WERI-Rb-1 (cell line): Measurements from ENCODE around the gene KRT14.
A peak's percentile ranks its signal among the peaks of the same experiment; 100 is the strongest.
"Not testable (repeated sequence)": the region's sequence is repeated elsewhere in the genome, so short reads cannot be mapped to it uniquely, and the experiment has no call there.

Experiments used
- DNase-seq: peaks from one replicate; pipeline ENCODE4 v3.0.0-alpha.2; 2020
- H3K27ac ChIP-seq: fragments of 250-450 bp; sonication (Bioruptor Pico); 2 replicates; pipeline ENCODE4 v1.5.1; 2020; ENCODE audit warnings: mild to moderate bottlenecking, moderate library complexity
- H3K27me3 ChIP-seq: fragments of 250-450 bp; sonication (Bioruptor Pico); 2 replicates; pipeline ENCODE4 v1.5.1; 2021; ENCODE audit warnings: mild to moderate bottlenecking, low read depth, moderate library complexity; ENCODE audit not compliant: insufficient read depth, severe bottlenecking
- H3K36me3 ChIP-seq: fragments of 250-450 bp; sonication (Bioruptor Pico); 2 replicates; pipeline ENCODE4 v1.5.1; 2020; ENCODE audit warnings: mild to moderate bottlenecking, moderate library complexity
- H3K4me3 ChIP-seq: 2 replicates; pipeline ENCODE4 v1.5.1; 2011; ENCODE audit warnings: low read depth, mild to moderate bottlenecking, control low read depth, low read length
- H3K9me3 ChIP-seq: fragments of 250-450 bp; sonication (Bioruptor Pico); 2 replicates; pipeline ENCODE4 v1.5.1; 2021; ENCODE audit warnings: mild to moderate bottlenecking, moderate library complexity; ENCODE audit not compliant: severe bottlenecking
- CTCF ChIP-seq: IDR thresholded peaks from 2 replicates; pipeline ENCODE4 v1.5.1; 2011; ENCODE audit warnings: low read depth, mild to moderate bottlenecking, control low read depth, inconsistent platforms, low read length

KRT14 gene

DNA sequence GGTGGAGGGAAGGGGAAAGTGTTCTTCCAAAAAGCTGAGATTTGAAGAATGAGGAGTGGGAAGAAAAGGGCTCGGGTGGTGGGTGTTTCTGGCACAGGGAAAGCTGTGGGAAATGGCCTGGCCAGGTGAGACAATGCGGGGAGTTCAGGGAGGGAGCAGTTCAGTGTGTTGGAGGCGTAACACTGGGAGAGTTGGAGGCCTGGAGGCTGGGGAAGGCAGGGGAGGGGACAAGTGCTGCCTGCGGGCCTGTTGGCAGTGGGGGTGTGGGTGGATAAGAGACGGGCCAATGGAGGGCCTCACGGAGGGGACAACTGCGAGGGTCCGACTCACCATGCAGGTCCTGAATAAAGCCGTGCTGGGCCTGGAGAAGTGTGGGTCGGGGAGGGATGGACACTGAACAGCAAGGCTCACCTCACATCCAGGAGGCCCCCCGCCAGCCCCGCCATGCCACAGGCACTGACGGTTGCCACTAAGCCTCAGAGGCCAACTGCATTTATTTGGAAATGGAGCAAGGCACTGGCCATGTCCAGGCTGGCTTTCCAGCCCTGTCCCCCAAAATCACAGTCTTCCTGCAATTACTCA, 40.8 kb downstream of the KRT14 start:
- no peaks in the 10 kb centered on the region for H3K27me3 ChIP-seq
- no peak for TF ChIP-seq CTCF
- peaks cover 14% of the 10 kb centered on the region for H3K9me3 ChIP-seq
- no peak overlapping the region for H3K27ac ChIP-seq
- H3K36me3 ChIP-seq: no peaks in the 10 kb centered on the region
- DNase-seq: no peak
- H3K4me3 ChIP-seq: no peak overlapping the region

DNA sequence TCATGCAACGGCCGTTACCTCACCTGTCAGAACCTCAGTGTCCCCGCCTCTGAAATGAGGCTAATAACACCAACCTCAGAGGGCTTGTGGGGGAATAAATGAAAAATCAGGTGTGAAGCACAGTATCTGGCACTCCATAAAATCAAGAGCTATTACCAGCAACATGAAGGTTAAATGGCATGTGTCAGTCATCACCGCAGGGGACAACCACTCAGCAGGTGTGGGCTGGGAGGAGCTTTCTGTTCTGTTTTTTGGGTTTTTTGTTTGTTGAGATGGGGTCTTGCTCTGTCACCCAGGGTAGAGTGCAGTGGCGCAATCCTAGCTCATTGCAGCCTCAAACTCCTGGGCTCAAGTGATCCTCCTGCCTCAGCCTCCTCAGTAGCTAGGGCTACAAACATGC, 41.8 kb downstream of the KRT14 start:
- no peak overlapping the region for H3K4me3 ChIP-seq
- H3K27ac ChIP-seq: peak overlapping the region; percentile 77
- no peaks in the 10 kb centered on the region for H3K36me3 ChIP-seq
- DNase-seq: no peak
- TF ChIP-seq CTCF: no peak
- H3K27me3 ChIP-seq: no peaks in the 10 kb centered on the region
- peaks cover 14% of the 10 kb centered on the region for H3K9me3 ChIP-seq

DNA sequence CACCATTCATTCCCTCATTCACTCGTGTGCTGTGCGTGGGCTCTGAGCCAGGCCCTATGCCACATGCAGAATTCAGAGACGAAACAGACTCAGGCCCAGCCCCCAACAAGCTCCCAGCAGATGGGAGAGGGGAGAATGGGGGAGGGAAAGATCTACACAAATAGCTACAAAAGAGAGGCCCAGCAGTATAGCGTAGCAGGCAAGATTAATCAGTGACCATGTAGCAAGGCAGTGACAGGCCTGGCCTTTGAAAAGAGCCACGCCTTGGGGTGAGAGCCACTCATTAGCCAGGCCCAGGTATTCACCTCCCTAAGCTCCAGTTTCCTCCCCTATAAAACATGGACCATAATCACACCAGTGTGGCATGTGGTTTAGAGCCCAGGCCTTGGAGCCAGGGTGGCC, 42.2 kb downstream of the KRT14 start:
- Histone ChIP-seq H3K4me3 (no peak overlapping the region), H3K36me3 (no peaks in the 10 kb centered on the region), H3K9me3 (peaks cover 14% of the 10 kb centered on the region), H3K27me3 (no peaks in the 10 kb centered on the region), H3K27ac (peak overlapping the region; percentile 77)
- DNase-seq: peak; percentile 78
- TF ChIP-seq CTCF: no peak

GRCh38 chr17:41542786-41543185, 43.9 kb downstream of the KRT14 start:
- DNase-seq, H3K36me3 ChIP-seq, H3K27me3 ChIP-seq, H3K4me3 ChIP-seq, H3K27ac ChIP-seq: not testable (repeated sequence)
- peaks cover 11% of the 10 kb centered on the region for H3K9me3 ChIP-seq

DNA sequence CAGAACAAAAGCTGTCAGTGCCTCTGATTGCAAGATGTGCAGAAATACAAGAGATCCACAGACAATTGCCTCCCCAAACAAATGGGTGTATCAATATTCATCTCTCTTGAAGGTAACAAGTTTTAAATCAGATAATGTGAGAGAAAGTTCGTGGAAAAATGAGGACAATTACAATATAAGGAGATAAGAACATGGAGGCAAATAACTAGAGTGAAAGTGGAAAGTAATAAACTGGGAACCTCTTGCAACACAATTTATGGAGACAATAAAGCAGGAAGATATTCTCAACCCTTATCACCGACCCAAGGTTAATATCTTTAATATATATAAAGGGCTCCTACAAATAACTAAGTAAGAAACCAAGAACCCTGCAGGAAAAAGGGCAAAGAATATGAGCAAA, 44.3 kb downstream of the KRT14 start:
- no peak for TF ChIP-seq CTCF

DNA sequence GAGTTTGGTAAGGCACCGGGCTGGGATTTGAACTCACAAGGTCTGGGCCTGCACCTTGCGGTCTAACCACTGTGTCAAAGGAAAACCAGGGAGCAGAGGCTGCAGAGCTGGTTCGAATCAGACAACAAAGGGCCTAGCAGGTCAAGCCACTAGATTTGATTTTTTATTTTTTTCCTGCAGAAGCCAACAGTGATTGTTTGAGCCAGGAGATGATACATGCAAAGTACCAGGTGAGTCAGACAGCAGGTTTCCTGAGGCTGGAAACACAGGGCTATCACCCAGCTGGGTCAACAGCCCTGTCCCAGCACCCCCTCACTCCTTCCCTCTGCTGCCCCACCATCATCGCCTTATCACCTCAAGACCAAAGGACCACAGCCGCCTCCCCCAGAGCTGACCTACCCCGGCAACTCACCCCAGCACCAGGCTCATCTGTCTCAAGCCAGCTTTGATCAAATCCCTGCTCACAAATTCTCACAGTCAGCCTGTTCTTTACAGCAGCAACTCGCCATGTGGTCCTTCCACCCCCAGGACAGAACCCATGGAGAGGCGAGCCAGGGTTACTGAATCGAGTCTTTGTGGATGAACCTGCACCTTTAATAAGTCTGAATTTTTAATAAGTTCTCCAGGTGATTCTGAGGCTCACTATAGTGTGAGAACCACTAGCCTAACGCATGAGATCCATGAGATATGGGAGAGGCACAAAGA, 45.6 kb downstream of the KRT14 start:
- peak overlapping the region; percentile 52 for H3K27ac ChIP-seq
- no peaks in the 10 kb centered on the region for H3K27me3 ChIP-seq
- no peak for TF ChIP-seq CTCF
- peak; percentile 40 for DNase-seq
- H3K36me3 ChIP-seq: no peaks in the 10 kb centered on the region
- peaks cover 2% of the 10 kb centered on the region for H3K9me3 ChIP-seq
- H3K4me3 ChIP-seq: no peak overlapping the region

More for the DNA sequence above, 44.3 kb downstream of the KRT14 start:
- no peaks in the 10 kb centered on the region for H3K27me3 ChIP-seq
- H3K36me3 ChIP-seq: no peaks in the 10 kb centered on the region
- no peak for DNase-seq
- no peak overlapping the region for H3K4me3 ChIP-seq
- H3K27ac ChIP-seq: no peak overlapping the region
- H3K9me3 ChIP-seq: peaks cover 11% of the 10 kb centered on the region
